NCI-H1436 (cell line): ENCODE measurements around the gene FHAD1.
A peak's percentile ranks its signal among the peaks of the same experiment; 100 is the strongest.
"Not testable (repeated sequence)": the region's sequence is repeated elsewhere in the genome, so short reads cannot be mapped to it uniquely, and the experiment has no call there.

ENCODE experiments used
- DNase-seq: peaks from one replicate; lab custom pipeline; 2025; lab: John Stamatoyannopoulos, UW

FHAD1 gene

DNA sequence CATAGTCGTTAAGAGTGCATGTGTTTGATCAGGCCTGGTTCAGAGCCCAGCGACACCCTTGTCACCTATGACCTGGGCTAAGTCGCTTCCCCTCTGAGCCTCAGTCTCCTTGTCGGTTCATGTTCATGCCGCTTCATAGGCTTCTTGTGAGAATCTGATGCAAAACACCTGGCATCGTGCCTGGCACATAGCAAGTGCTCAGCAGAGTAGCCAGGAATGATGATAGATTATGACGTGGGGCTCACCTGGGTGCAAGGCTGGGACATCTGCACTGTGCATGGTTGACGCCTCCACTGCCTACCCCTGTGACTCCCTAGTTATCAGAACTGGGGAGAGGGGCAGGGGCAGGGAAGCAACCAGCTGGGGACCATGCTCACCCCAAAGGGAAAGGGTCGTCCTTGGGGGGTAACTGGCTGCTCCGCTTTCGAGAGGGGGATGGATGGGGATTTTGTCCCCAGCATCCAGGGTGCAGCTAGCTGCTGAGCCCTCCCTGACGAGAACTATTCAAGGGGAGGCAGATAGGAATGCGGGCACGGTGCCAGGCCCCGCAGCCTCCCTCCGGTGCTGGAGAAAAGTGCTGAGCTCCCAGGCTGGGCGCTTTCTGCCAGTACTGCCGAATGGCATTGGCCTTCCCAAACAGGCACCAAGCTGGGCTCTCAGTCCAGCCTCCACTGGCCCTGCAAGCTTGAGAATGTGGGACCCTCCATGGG is 171.9 kb downstream of the FHAD1 start:
- DNase-seq: no peak

DNA sequence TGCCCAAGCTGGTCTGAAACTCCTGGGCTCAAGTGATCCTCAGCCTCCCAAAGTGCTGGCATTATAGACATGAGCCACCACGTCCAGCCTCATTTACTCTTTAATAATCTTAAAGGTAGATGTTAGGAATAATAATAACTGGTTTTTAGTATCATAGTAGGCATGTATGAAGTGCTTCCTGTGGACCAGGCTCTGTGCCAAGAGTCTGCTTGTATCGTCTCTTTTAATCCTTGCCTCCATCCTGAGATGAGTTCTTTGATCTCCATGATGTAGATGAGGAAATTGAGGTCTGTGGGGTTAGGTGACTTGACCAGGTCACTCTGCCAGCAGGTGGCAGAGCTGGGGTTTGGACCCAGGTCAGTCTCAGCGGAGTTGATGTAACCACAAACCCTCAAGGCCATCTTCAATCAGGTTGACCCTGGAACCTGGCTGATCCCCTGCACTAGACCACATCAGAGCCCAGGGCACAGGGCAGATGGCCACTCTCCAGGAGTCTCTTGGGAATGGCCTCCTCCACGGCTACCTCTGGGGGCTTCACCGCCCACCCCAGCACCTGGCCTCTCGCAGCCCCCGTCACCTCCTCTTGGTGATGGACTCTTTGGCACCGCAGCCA is 173.9 kb downstream of the FHAD1 start:
- no peak for DNase-seq

GRCh38 chr1:15422871-15423270 is 175.8 kb downstream of the FHAD1 start:
- DNase-seq: no peak

GRCh38 chr1:15423355-15424077 is 176.5 kb downstream of the FHAD1 start:
- no peak for DNase-seq

- DNase-seq: peak; percentile 62
These were observed 177.2 kb downstream of the FHAD1 start for GRCh38 chr1:15424146-15424667.

- no peak for DNase-seq
These were observed 178.0 kb downstream of the FHAD1 start for GRCh38 chr1:15424981-15425380.

DNA sequence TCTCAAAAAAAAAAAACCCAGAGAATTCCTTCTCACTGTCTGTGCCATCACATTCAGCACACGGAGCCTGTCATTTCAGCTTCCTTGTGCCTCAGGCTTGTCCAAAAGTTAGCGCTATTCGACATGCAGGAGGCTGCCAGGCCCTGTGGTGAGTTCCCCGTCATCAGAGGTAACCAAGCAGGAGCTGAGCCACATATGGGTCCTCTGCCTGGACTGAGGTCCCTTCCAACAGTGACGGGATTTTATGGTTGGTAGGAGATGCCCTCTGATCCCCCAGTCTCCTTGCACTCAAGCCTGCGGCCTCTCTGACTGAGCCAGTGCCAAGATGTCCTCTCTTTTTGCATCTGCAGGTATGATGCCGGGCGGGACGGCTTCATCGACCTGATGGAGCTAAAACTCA is 178.5 kb downstream of the FHAD1 start:
- DNase-seq: no peak

- no peak for DNase-seq
These were observed 178.9 kb downstream of the FHAD1 start for GRCh38 chr1:15425958-15426357.

DNA sequence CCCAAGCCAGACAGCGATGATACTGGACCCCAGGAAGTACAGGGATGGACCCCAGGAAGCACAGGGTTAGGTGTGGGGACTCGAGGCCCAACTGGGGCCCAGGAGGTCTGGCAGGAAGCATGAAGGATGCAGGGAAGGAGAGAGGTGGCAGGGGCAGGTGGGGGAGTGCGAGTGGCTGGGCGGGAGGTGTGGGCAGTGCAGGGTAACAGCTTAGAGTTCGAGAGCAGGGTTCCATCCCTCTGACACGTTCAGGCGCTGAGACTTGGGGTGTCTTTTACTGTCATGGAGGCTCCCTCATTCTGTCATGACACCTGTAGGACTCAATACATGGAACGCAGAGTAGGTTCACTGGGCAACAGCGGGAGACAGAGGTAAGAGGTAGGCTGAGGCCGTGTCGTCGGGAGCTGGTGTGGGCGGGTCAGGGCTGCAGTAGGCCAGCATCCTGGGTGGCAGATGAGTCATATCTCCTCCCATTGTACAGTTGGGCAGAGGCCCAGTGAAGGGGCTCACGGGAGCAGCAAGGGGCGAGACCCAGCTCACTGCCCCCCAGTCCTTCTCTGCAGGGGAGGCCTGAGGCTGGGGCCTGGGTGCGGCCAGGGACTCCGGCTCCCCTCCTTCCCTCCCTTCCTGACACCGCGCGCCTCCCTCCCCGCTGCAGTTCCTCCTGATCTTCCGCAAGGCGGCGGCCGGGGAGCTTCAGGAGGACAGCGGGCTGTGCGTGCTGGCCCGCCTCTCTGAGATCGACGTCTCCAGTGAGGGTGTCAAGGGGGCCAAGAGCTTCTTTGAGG is 179.7 kb downstream of the FHAD1 start:
- DNase-seq: no peak

DNA sequence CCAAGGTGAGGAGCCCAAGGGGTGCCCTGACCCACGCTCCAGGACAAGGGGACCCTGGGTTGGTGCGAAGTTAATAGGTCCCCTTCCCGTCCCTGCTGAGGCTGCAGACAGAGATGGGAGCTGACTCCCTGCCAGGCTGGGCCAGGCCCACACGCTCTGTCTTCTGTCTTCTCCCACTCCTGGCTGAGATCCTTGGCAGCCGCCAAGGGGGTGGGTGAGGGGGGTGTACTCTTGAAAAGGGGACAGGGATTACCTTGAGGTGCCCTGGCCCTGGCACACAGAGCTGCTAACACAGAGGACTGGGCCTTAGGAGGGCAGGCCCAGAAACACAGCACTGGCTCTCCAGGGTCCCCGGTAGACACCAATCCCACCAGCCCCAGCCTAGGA is 180.2 kb downstream of the FHAD1 start:
- no peak for DNase-seq

GRCh38 chr1:15428252-15428651 is 181.2 kb downstream of the FHAD1 start:
- DNase-seq: not testable (repeated sequence)

- no peak for DNase-seq
These were observed 181.9 kb downstream of the FHAD1 start for GRCh38 chr1:15428815-15429435.

DNA sequence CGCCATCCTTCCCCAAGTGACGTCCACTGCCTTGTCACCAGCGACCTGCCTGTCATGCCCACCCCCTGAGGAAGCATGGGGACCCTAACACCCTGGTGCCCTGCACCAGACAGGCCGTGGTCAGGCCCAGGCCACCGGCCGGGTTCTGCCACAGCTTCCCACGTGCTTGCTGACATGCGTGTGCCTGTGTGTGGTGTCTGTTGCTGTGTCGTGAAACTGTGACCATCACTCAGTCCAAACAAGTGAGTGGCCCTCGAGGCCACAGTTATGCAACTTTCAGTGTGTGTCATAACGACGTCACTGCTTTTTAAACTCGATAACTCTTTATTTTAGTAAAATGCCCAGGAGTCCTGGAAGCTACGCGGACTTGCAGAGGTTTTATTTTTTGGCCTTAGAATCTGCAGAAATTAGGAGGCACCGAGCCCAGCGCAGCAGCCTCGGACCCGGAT is 182.7 kb downstream of the FHAD1 start:
- DNase-seq: no peak

GRCh38 chr1:15430787-15431570 is 184.0 kb downstream of the FHAD1 start:
- DNase-seq: peak; percentile 10

- no peak for DNase-seq
These were observed 184.5 kb downstream of the FHAD1 start for GRCh38 chr1:15431571-15431948.

- DNase-seq: no peak
These were observed 185.3 kb downstream of the FHAD1 start for GRCh38 chr1:15432324-15432723.

GRCh38 chr1:15433471-15433870 is 186.4 kb downstream of the FHAD1 start:
- DNase-seq: no peak

- DNase-seq: not testable (repeated sequence)
These were observed 187.7 kb downstream of the FHAD1 start for GRCh38 chr1:15434739-15435138.

GRCh38 chr1:15435239-15436077 is 188.4 kb downstream of the FHAD1 start:
- DNase-seq: no peak

DNA sequence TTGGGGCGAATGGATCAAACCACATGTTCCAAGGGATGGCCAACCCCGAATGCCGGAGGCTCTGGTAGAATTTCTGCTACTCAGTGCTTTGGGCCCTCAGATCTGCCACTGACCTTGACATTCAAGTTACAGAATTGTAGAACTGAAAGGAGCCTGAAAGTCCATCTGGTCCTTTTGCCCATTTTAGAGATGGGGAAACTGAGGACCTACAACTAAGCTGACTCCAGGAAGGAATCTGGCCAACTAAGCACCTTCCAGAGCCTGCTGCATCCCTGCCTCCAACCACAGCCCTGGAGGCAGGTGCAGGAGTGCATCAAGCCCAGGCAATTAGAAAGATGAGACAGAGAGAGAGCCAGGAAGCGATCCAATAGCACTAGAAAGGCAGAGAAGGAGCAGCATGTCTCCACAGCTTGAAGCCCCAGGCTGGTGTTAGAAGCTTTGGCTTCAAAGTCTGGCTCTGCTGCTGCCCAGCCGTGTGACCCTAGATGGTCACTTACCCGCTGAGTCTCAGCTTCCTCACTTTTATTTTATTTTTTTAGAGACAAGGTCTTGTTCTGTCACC is 189.9 kb downstream of the FHAD1 start:
- no peak for DNase-seq
